GM18907 (cell line): ENCODE results near the gene CILP.

Experiments
- ATAC-seq: cut with Tn5 transposase; IDR thresholded peaks from one replicate; pipeline ENCODE4 v1.9.1; 2021; ENCODE audit warnings: mild to moderate bottlenecking, moderate library complexity; ENCODE audit not compliant: unreplicated experiment

The CILP gene

DNA sequence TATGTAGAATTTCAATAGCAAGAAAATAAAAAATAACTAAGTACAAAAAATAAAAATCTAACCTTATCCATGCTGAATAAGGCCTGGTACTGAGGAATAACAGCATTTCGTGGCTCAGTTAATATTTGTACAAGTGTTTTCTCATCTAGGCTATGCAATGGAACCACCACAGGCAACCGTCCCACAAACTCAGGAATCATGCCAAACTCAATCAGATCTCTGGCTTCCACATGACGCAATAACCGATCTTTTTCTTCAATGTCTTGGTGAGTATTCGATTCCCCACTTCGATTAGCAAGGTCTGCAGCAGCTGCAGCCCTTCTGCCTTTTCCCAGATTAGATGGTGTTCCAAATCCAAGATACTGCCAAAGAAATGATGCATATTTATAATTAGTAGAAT lies 56.6 kb downstream of the CILP start:
- no peak for ATAC-seq

DNA sequence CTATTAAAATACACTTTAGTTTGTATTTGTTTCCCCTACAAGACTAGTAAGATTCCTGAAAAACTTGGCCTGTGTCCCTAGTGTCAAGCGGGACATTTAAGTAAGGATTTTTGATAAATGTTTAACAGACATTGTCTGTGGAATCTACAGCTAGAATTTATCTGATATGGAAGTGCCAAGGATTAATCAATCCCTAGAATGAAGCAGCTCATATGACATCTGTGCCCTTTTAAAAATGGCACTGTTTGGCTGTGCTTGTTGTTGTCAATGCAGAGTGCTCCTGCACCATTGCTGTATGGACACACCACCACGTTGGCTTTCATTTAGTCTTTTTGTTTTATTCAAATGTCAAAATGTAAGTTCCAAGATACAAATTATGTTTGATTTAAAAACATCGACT lies 63.4 kb downstream of the CILP start:
- no peak for ATAC-seq

DNA sequence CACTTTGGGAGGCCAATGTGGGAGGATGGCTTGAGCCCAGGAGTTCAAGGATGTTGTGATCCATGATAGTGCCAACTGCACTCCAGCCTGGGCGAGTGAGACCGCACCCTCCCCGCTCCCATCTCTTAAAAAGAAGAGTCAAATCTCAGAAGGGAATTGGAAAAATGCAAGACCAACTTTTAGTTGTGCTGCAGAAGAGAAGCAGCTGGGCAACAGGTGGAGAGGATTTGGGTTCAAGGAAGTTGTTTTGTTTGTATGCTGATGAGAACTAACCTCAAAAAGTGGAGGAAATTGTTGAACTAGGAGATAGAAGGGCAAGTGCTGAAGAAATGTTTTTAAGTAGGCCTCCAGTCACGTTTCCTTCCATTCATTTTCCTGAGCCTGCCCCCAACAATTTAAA lies 64.8 kb downstream of the CILP start:
- ATAC-seq: no peak
